Left lung (tissue), 10 donors: ENCODE data around the gene PKMYT1. TPM values are rescaled to one million over a fixed set of nuclear protein-coding genes. Genes with fewer than 3 reads are reported as not detected.

Source experiments
- ATAC-seq: fragments of 200-7000 bp; cut with Tn5 transposase; one replicate; pipeline ENCODE4 v1.9.1; 2020; ENCODE audit warnings: moderate library complexity
- DNase-seq, 4 donors: peaks; one replicate each; pipeline ENCODE4 v3.0.0-alpha.2; 2013 to 2020
- H3K27ac ChIP-seq, 2 donors: fragments of 200-600 bp; sonication (generic) in 1 of 2; one replicate each; pipeline versions ENCODE4 v1.5.0 to v1.8.0; 2020 to 2021
- H3K27me3 ChIP-seq, 2 donors: fragments of 200-600 bp; sonication (generic) in 1 of 2; one replicate each; pipeline versions ENCODE4 v1.5.0 to v1.8.0; 2020 to 2021
- H3K36me3 ChIP-seq, 2 donors: fragments of 200-600 bp; sonication (generic) in 1 of 2; one replicate each; pipeline versions ENCODE4 v1.5.0 to v1.8.0; 2020 to 2021
- H3K4me1 ChIP-seq, 2 donors: fragments of 200-600 bp; one replicate each; pipeline ENCODE4 v1.8.0; 2021
- H3K4me3 ChIP-seq, 2 donors: fragments of 200-600 bp; sonication (generic) in 1 of 2; one replicate each; pipeline versions ENCODE4 v1.5.0 to v1.8.0; 2020 to 2021; ENCODE audit warnings: mild to moderate bottlenecking in 1 of 2
- H3K9me3 ChIP-seq, 2 donors: fragments of 200-600 bp; sonication (generic) in 1 of 2; one replicate each; pipeline versions ENCODE4 v1.5.0 to v1.8.0; 2020 to 2021
- CTCF ChIP-seq, 2 donors: fragments of 200-600 bp; sonication (generic) in 1 of 2; IDR thresholded peaks; one replicate each; pipeline versions ENCODE4 v1.5.0 to v1.8.0; 2021; ENCODE audit warnings: antibody characterized with exemption in 2 of 2
- intact Hi-C, 2 donors: fragments of 100-400 bp; cut with DNase I; formaldehyde crosslinking; loops; one replicate each; pipeline versions ENCODE4 v1.11.2 to v1.14.2; 2022
- polyA plus RNA-seq, 6 donors: library from polyadenylated mRNA; unstranded; fragments of 120-200 nt; gene quantifications; one replicate each; pipeline ENCODE4 v1.2.1, GENCODE V29; 2013; ENCODE audit not compliant: insufficient read length in 6 of 6
- total RNA-seq, 2 donors: library from RNA; stranded (reverse); fragmentation: NEBNext Ultra II Directional; extraction: Animal tissue kit (Norgen Biotek cat#: 25700); gene quantifications; one replicate each; pipeline ENCODE4 v1.2.1, GENCODE V29; 2021
- donor health status: DM: no; HTN: yes; CAD: no.
- donor health status: DM: no; HTN: no; CAD: no.

The PKMYT1 gene
- total and polyA plus RNA-seq, 8 donors: 13.9 to 21.8 (median 17.2) TPM

DNA sequence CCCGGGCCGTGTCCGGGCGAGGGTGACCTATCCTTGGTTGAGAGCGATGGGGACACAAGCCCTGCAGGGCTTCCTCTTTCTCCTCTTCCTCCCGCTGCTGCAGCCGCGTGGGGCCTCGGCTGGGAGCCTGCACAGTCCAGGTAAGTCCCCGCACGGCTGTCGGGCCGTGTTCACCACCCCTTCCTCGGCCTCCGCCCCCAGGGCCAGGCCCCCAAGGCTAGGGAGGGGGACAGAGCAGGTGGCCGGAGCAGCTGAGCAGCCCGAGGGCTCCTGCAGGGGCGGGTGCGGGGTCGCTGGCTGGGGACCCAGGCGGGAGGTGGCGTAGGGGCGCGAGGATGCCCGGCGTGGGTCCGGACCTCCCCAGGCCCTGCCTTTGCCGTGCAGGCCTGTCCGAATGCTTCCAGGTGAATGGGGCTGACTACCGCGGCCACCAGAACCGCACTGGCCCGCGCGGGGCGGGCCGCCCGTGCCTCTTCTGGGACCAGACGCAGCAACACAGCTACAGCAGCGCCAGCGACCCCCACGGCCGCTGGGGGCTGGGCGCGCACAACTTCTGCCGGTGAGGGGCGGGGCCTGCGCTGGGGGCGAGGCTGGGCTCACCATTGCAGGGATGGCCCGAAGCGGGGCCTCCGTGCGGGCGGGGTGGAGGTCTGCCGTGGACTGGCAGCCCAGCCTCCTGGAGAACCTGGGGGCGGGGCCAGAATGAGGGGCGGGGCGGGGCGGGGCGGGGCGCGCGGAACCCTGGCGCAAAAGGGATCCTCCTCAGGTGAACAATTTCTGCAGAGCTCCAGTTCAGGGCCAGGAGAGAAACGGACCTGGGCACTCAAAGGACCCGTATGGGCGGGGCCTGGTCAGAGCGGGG is 15.5 kb downstream of the PKMYT1 start:
- intact Hi-C loops: no loop called here
- DNase-seq: peak in 1 of 4 donors; percentile 89
- no peaks in the 10 kb centered on the region for H3K36me3 ChIP-seq
- H3K9me3 ChIP-seq: no peaks in the 10 kb centered on the region
- TF ChIP-seq CTCF (IDR thresholded peaks at IDR 0.05): no peak
- ATAC-seq: no peak
- peaks cover 69 to 90% of the 10 kb centered on the region in 2 donors for H3K27me3 ChIP-seq
- peaks cover 21 to 65% of the 10 kb centered on the region in 2 donors for H3K4me1 ChIP-seq
- no peak overlapping the region for H3K27ac ChIP-seq
- peak overlapping the region in 1 of 2 donors; percentile 26 for H3K4me3 ChIP-seq

- Histone ChIP-seq H3K27ac (no peak within 1 kb of the TSS), H3K27me3 (peaks cover 69 to 99% of the 10 kb centered on the region in 2 donors), H3K9me3 (no peaks in the 10 kb centered on the region), H3K4me1 (peaks cover 21 to 62% of the 10 kb centered on the region in 2 donors), H3K36me3 (no peaks in the 10 kb centered on the region), H3K4me3 (peak within 1 kb of the TSS in 1 of 2 donors; percentile 26)
- TF ChIP-seq CTCF (IDR thresholded peaks at IDR 0.05): no peak
- intact Hi-C loops: no loop called here
- DNase-seq (peak in 2 of 4 donors; percentile 40 to 80), ATAC-seq (no peak)
These were observed 16.3 kb downstream of the PKMYT1 start, which contains the start of gene KREMEN2 for GRCh38 chr16:2963723-2964474. KREMEN2 (plus strand) TSS chr16:2964275; CDS start chr16:2964521, 246 bp downstream.

DNA sequence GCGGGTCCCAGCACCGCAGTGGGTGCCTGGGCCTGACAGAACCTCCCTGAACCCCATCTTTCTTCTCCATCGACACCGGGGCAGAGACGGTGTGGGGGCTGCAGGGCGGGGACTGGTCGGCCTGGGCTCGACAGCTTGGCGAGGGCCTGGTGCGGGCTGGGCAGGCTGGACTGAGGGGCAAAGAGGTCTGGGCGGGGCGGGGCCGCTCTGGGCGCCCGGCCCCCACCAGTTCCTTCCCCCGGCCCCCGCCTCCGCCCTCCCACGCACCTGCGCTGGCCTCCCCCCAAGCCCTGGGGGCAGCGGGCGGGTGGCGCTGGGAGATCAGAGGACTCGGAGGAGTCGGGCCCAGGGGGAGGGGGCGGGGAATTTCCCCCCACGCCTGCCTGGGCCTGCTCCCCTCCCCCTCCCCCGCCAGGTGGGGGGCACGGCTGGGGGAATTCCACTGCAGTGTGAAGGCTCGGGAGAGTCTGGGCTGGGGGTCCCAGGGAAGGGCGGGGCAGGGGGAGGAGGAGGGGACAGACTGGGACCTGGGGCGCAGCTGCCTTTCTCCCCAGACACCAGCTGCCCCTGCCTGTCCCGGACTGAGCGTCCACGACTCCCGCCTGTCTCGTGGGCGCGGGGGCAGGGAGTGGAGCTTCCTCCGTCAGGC is 17.0 kb downstream of the PKMYT1 start:
- H3K27me3 ChIP-seq: peaks cover 65 to 100% of the 10 kb centered on the region in 2 donors
- H3K36me3 ChIP-seq: no peaks in the 10 kb centered on the region
- no peak overlapping the region for H3K27ac ChIP-seq
- no peaks in the 10 kb centered on the region for H3K9me3 ChIP-seq
- intact Hi-C loops: no loop called here
- H3K4me3 ChIP-seq: no peak overlapping the region
- DNase-seq: no peak
- no peak for ATAC-seq
- H3K4me1 ChIP-seq: peaks cover 18 to 55% of the 10 kb centered on the region in 2 donors
- no peak for TF ChIP-seq CTCF (IDR thresholded peaks at IDR 0.05)

- TF ChIP-seq CTCF (IDR thresholded peaks at IDR 0.05): no peak
- no peak overlapping the region for H3K27ac ChIP-seq
- H3K36me3 ChIP-seq: no peaks in the 10 kb centered on the region
- peaks cover 58 to 100% of the 10 kb centered on the region in 2 donors for H3K27me3 ChIP-seq
- ATAC-seq (no peak), DNase-seq (no peak)
- peaks cover 18 to 48% of the 10 kb centered on the region in 2 donors for H3K4me1 ChIP-seq
- H3K4me3 ChIP-seq: no peak overlapping the region
- no peaks in the 10 kb centered on the region for H3K9me3 ChIP-seq
- intact Hi-C loops: no loop called here
These were observed 17.7 kb downstream of the PKMYT1 start for GRCh38 chr16:2962334-2963073.
